GM12878 (cell line): Measurements from ENCODE around the gene WWOX. TPM values are rescaled to one million over a fixed set of nuclear protein-coding genes. Genes with fewer than 3 reads are reported as not detected.

Source experiments
- ATAC-seq: fragments of 200-7000 bp; cut with Tn5 transposase; 3 replicates; pipeline ENCODE4 v1.9.1; 2020; ENCODE audit warnings: mild to moderate bottlenecking, moderate library complexity
- BruUV-seq: library from RNA; stranded (reverse); fragments of 400-500 nt; replicated peaks from 2 replicates; lab custom pipeline; 2021; lab: Mats Ljungman, UMichigan
- CTCF ChIA-PET: fragments of 300-600 bp; sonication (Branson Sonifier 250); formaldehyde crosslinking; extraction: SDS; loops from one replicate; lab custom pipeline; 2021; ENCODE audit warnings: inconsistent platforms; lab: Yijun Ruan, JAX
- POLR2A ChIA-PET: fragments of 350-600 bp; formaldehyde crosslinking; extraction: SDS; loops from one replicate; lab custom pipeline; 2021; ENCODE audit warnings: inconsistent platforms; lab: Charles Lee
- RAD21 ChIA-PET: fragments of 300-600 bp; sonication (Branson Sonifier 250); formaldehyde crosslinking; loops from one replicate; lab custom pipeline; 2023; ENCODE audit warnings: antibody characterized with exemption; ENCODE audit not compliant: unreplicated experiment; lab: Charles Lee
- SMC1A ChIA-PET: fragments of 300-600 bp; sonication (Branson Sonifier 250); formaldehyde crosslinking; loops from one replicate; lab custom pipeline; 2023; ENCODE audit not compliant: unreplicated experiment, uncharacterized antibody; lab: Charles Lee
- DNase-seq: peaks from one replicate; pipeline ENCODE4 v3.0.0-alpha.2; 2011; ENCODE audit warnings: low read depth, low spot score
- FAIRE-seq: peaks from 3 replicates; lab custom pipeline; 2011; peaks lifted over from hg19 to GRCh38; lab: Jason Lieb, UNC
- H2AFZ ChIP-seq: 2 replicates; pipeline ENCODE4 v1.6.0; 2011; ENCODE audit warnings: low read depth, low read length, control low read depth; ENCODE audit not compliant: control insufficient read depth
- H3K27ac ChIP-seq: 2 replicates; pipeline ENCODE4 v1.5.1; 2011; ENCODE audit warnings: control low read depth; ENCODE audit not compliant: control insufficient read depth, insufficient read depth
- H3K27me3 ChIP-seq, 2 experiments: replicated peaks in 1 of 2; 2 replicates each; pipeline versions ENCODE4 v1.6.0 to v1.6.1; 2011; ENCODE audit warnings: low read length in 1 of 2; ENCODE audit not compliant: control insufficient read depth in 2 of 2, insufficient read depth in 2 of 2
- H3K36me3 ChIP-seq, 2 experiments: 2 replicates each; pipeline ENCODE4 v1.5.1; 2011; ENCODE audit warnings: low read length in 1 of 2; ENCODE audit not compliant: control insufficient read depth in 2 of 2, insufficient read depth in 2 of 2
- H3K4me1 ChIP-seq: 2 replicates; pipeline ENCODE4 v1.6.1; 2011; ENCODE audit warnings: mild to moderate bottlenecking, low read length, moderate library complexity, mixed read lengths; ENCODE audit not compliant: control insufficient read depth, insufficient read depth
- H3K4me2 ChIP-seq: 2 replicates; pipeline ENCODE4 v1.6.0; 2011; ENCODE audit warnings: control low read depth; ENCODE audit not compliant: control insufficient read depth, insufficient read depth
- H3K4me3 ChIP-seq: fragments of 200-600 bp; sonication (generic); 2 replicates; pipeline ENCODE4 v1.5.1; 2016
- H3K79me2 ChIP-seq: 2 replicates; pipeline ENCODE4 v1.6.0; 2011; ENCODE audit warnings: low read length; ENCODE audit not compliant: control insufficient read depth, insufficient read depth
- H3K9ac ChIP-seq: 2 replicates; pipeline ENCODE4 v1.8.0; 2011; ENCODE audit warnings: low read length, control low read depth, mixed read lengths; ENCODE audit not compliant: control insufficient read depth, insufficient read depth
- H3K9me3 ChIP-seq: replicated peaks from 3 replicates; pipeline ENCODE4 v1.5.1; 2011; ENCODE audit warnings: mild to moderate bottlenecking, low read length; ENCODE audit not compliant: control insufficient read depth, insufficient read depth
- H4K20me1 ChIP-seq: 2 replicates; pipeline ENCODE4 v1.6.0; 2011; ENCODE audit not compliant: control insufficient read depth, insufficient read depth
- ASH2L ChIP-seq: fragments of 300-600, 200-600 bp; sonication (generic); IDR thresholded peaks from 2 replicates; pipeline ENCODE4 v1.6.1; 2017; ENCODE audit warnings: low read depth, mild to moderate bottlenecking, borderline replicate concordance
- NBN ChIP-seq: fragments of 450-650 bp; IDR thresholded peaks from 2 replicates; pipeline ENCODE4 v1.6.1; 2016
- RB1 ChIP-seq: fragments of 450-650 bp; formaldehyde crosslinking; IDR thresholded peaks from 2 replicates; pipeline ENCODE4 v1.6.1; 2017; ENCODE audit warnings: mild to moderate bottlenecking, borderline replicate concordance
- SUZ12 ChIP-seq: fragments of 200-600 bp; sonication (generic); IDR thresholded peaks from one replicate; pipeline ENCODE4 v1.6.1; 2018; ENCODE audit warnings: antibody characterized with exemption, mild to moderate bottlenecking; ENCODE audit not compliant: unreplicated experiment
- ZBED1 ChIP-seq: IDR thresholded peaks from 2 replicates; pipeline ENCODE4 v1.6.1; 2016; ENCODE audit warnings: borderline replicate concordance
- ZNF384 ChIP-seq: IDR thresholded peaks from 2 replicates; pipeline ENCODE4 v1.6.1; 2012; ENCODE audit warnings: low read depth, mild to moderate bottlenecking, low read length, improper control_type of control experiment, borderline replicate concordance
- WGBS: methylation state at CpG from one replicate; pipeline ENCODE4 v1.1.6; 2016; ENCODE audit warnings: low lambda C conversion rate; ENCODE audit not compliant: insufficient replicate concordance, insufficient coverage; ENCODE audit errors: missing lambda C conversion rate; 5-methylcytosine and 5-hydroxymethylcytosine counted together
- in situ Hi-C: fragments of 300-500 bp; cut with MboI; formaldehyde crosslinking; loops from 9 replicates; pipeline ENCODE4 v1.14.3; 2018; ENCODE audit warnings: mixed read lengths
- intact Hi-C: fragments of 100-400 bp; cut with micrococcal nuclease; formaldehyde crosslinking; loops from one replicate; pipeline ENCODE4 v1.14.2; 2022; ENCODE audit not compliant: unreplicated experiment
- polyA plus RNA-seq, 11 experiments: library from polyadenylated mRNA; depleted of rRNA in 4 of 11; unstranded in 6 of 11; stranded (reverse) in 5 of 11; fragments of >200 nt; fragmentation: Nextera tagmentation in 4 of 11; fragmentation: Illumina TruSeq in 1 of 11; extraction: Ambion mirVana in 4 of 11; extraction: Trizol in 1 of 11; gene quantifications; 1 replicate in 1 of 11; 2 replicates in 10 of 11; pipeline versions ENCODE4 v1.2.1 to v1.2.3, GENCODE V29; 2011 to 2016; ENCODE audit warnings: inconsistent platforms in 2 of 11, missing spikeins in 2 of 11, low read depth in 1 of 11
- total RNA-seq, 4 experiments: library from RNA; depleted of rRNA in 3 of 4; stranded (reverse); fragments of >200 nt in 3 of 4; fragmentation: Illumina TruSeq in 1 of 4; extraction: Trizol in 1 of 4; gene quantifications; 2 replicates each; pipeline versions ENCODE4 v1.2.1 to v1.2.3, GENCODE V29; 2013 to 2021
- TF ChIP-seq, protein P1 (sequence below): IDR thresholded peaks from 2 replicates; pipeline ENCODE4 v1.6.1; 2012; ENCODE audit warnings: low read depth, low read length, improper control_type of control experiment

WWOX gene
- total and polyA plus RNA-seq, 10 of the 15 experiments (the other 5 are each of a cell fraction or from before 2014, with no cell fraction given) = 2.8 to 24.4 (median 17.8) TPM

DNA sequence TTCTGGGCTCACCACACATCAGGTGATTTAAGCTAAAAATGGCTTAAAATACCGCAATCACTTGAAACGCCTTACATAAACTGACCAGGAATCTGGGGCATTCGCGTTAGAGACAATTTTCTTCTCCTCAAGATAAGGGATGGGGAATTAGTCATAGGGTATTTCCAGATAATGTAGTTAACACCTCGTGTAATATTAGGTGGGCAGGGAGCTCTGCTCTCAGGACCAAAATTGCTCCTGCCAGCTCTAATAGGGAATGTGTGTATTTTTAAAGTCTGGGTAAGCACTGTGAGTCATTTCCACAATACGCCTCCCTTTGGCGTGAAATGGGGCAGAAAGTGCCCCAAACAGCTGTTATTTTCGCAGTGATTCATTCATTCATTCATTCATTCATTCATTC is 1092.5 kb downstream of the WWOX start (continued):
- TF ChIP-seq ZNF384 (no peak), NBN (no peak), ZBED1 (no peak), ASH2L (no peak), RB1 (no peak)
- TF ChIP-seq, protein P1, sequence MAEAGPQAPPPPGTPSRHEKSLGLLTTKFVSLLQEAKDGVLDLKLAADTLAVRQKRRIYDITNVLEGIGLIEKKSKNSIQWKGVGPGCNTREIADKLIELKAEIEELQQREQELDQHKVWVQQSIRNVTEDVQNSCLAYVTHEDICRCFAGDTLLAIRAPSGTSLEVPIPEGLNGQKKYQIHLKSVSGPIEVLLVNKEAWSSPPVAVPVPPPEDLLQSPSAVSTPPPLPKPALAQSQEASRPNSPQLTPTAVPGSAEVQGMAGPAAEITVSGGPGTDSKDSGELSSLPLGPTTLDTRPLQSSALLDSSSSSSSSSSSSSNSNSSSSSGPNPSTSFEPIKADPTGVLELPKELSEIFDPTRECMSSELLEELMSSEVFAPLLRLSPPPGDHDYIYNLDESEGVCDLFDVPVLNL = no peak

DNA sequence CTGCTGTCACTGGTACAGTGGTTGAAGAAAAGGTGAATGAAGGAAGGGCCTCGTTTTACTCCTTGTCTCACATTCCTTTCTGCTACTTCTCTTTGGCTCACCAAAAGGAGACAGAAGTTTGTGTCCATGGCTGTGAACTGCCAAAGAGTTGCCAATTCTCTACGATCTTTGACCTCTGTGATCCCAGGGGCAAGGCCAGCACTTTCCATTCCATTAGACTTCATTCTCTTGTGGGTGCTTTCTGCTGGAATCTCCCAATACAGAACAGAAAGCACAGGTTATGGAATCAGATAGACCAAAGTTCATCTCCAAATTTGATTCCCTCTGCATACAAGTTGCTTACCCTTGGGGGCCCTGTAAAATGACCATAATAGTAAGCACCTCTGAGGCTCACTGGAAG is 1093.5 kb downstream of the WWOX start:
- no peaks in the 10 kb centered on the region for H3K36me3 ChIP-seq
- no peaks in the 10 kb centered on the region for H3K27me3 ChIP-seq
- H3K4me1 ChIP-seq = no peaks in the 10 kb centered on the region
- ChIA-PET CTCF (interaction anchor here (1.6 kb wide), 1 partner anchor 15 kb away, joined by 3 read pairs; no protein-coding TSS in a partner anchor), POLR2A (no interaction called here), SMC1A (no interaction called here)
- no peak overlapping the region for H3K4me3 ChIP-seq
- H3K79me2 ChIP-seq = no peaks in the 10 kb centered on the region
- intact Hi-C loops (no loop called here), in situ Hi-C loops (no loop called here)
- no peak overlapping the region for H2AFZ ChIP-seq
- ATAC-seq (no peak), DNase-seq (no peak)
- 0% methylated on average over 2 of the region's 2 CpGs for WGBS
- no peaks in the 10 kb centered on the region for H4K20me1 ChIP-seq
- BruUV-seq = no TSS peak
- no peak overlapping the region for H3K9ac ChIP-seq
- H3K4me2 ChIP-seq = no peak overlapping the region
- no peaks in the 10 kb centered on the region; the same call in 2 of the 3 replicates for H3K9me3 ChIP-seq
- TF ChIP-seq SUZ12 = no peak
- TF ChIP-seq, all 136 proteins: peak for 0
- H3K27ac ChIP-seq = no peak overlapping the region
- FAIRE-seq = no peak
- RAD21 ChIA-PET = no interaction called here
